Measurements from ENCODE around the gene KCTD1.

KCTD1 gene

DNA sequence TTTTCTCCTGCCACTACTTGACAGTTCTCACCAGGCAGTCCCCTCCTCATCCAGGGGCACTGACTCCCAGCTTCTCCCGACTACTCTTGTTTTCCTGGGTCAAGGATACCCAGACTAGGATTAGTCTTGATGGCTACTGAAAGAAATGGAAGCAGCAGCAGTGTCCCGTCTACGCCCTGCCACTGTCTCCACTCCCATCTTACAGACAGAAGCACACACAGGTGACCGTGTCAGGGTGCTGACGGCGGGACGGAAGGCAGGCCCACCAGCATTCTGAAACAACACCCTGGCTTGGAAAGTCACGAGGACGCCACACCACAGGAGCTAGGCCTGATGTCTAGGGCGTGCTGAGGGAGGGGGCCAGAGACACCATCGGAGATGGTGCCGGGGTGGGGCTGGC is 82.9 kb downstream of the KCTD1 start:
- TF ChIP-seq, protein P1, sequence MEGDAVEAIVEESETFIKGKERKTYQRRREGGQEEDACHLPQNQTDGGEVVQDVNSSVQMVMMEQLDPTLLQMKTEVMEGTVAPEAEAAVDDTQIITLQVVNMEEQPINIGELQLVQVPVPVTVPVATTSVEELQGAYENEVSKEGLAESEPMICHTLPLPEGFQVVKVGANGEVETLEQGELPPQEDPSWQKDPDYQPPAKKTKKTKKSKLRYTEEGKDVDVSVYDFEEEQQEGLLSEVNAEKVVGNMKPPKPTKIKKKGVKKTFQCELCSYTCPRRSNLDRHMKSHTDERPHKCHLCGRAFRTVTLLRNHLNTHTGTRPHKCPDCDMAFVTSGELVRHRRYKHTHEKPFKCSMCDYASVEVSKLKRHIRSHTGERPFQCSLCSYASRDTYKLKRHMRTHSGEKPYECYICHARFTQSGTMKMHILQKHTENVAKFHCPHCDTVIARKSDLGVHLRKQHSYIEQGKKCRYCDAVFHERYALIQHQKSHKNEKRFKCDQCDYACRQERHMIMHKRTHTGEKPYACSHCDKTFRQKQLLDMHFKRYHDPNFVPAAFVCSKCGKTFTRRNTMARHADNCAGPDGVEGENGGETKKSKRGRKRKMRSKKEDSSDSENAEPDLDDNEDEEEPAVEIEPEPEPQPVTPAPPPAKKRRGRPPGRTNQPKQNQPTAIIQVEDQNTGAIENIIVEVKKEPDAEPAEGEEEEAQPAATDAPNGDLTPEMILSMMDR (conservative IDR thresholded peaks at IDR 0.05; ENCODE audit: low read length): no peak
- TF ChIP-seq EZH2phosphoT487 (IDR thresholded peaks at IDR 0.05; ENCODE audit: borderline replicate concordance): no peak
- H3F3A ChIP-seq (ENCODE audit: low read depth): no peaks in the 10 kb centered on the region
- H3K36me3 ChIP-seq (ENCODE audit: insufficient read depth, low read length): no peaks in the 10 kb centered on the region
- no peak overlapping the region for H3K4me2 ChIP-seq (ENCODE audit: low read depth, low read length, poor library complexity, severe bottlenecking)
- H3K4me3 ChIP-seq (ENCODE audit: low read length, poor library complexity, severe bottlenecking): no peak overlapping the region
- H3K9ac ChIP-seq (ENCODE audit: low read depth, low read length, poor library complexity, severe bottlenecking): no peak overlapping the region
- H4K20me1 ChIP-seq (ENCODE audit: insufficient read depth, low read length, poor library complexity, severe bottlenecking): no peaks in the 10 kb centered on the region
- no peak overlapping the region for H2AFZ ChIP-seq (ENCODE audit: low read length)
- no peaks in the 10 kb centered on the region for H3K9me3 ChIP-seq (ENCODE audit: insufficient read depth, low read depth, low read length)
- no peaks in the 10 kb centered on the region for H3K4me1 ChIP-seq (ENCODE audit: insufficient read depth, low read length, poor library complexity, severe bottlenecking)
- no peaks in the 10 kb centered on the region for H3K79me2 ChIP-seq (ENCODE audit: insufficient read depth, low read length)
- no peaks in the 10 kb centered on the region for H3K27me3 ChIP-seq (ENCODE audit: insufficient read depth, low read length, poor library complexity, severe bottlenecking)
- no peaks in the 10 kb centered on the region for H3K9me2 ChIP-seq (replicated peaks; ENCODE audit: low read depth, low read length)

- Histone ChIP-seq H3K9me3 (ENCODE audit: insufficient read depth, low read depth, low read length) (no peaks in the 10 kb centered on the region), H4K20me1 (ENCODE audit: insufficient read depth, low read length, poor library complexity, severe bottlenecking) (no peaks in the 10 kb centered on the region), H3K9ac (ENCODE audit: low read depth, low read length, poor library complexity, severe bottlenecking) (no peak overlapping the region), H3K79me2 (ENCODE audit: insufficient read depth, low read length) (no peaks in the 10 kb centered on the region), H3K27me3 (ENCODE audit: insufficient read depth, low read length, poor library complexity, severe bottlenecking) (no peaks in the 10 kb centered on the region), H3K36me3 (ENCODE audit: insufficient read depth, low read length) (no peaks in the 10 kb centered on the region; the same call in 1 of the 2 replicates), H3K4me2 (ENCODE audit: low read depth, low read length, poor library complexity, severe bottlenecking) (no peak overlapping the region), H3K4me3 (ENCODE audit: low read length, poor library complexity, severe bottlenecking) (no peak overlapping the region), H3F3A (ENCODE audit: low read depth) (no peaks in the 10 kb centered on the region), H3K9me2 (replicated peaks; ENCODE audit: low read depth, low read length) (no peaks in the 10 kb centered on the region), H2AFZ (ENCODE audit: low read length) (no peak overlapping the region), H3K4me1 (ENCODE audit: insufficient read depth, low read length, poor library complexity, severe bottlenecking) (no peaks in the 10 kb centered on the region)
- TF ChIP-seq, protein P1 (conservative IDR thresholded peaks at IDR 0.05; ENCODE audit: low read length): no peak
- TF ChIP-seq EZH2phosphoT487 (IDR thresholded peaks at IDR 0.05; ENCODE audit: borderline replicate concordance): no peak
Measured at GRCh38 chr18:26464128-26465011, 84.0 kb downstream of the KCTD1 start.

DNA sequence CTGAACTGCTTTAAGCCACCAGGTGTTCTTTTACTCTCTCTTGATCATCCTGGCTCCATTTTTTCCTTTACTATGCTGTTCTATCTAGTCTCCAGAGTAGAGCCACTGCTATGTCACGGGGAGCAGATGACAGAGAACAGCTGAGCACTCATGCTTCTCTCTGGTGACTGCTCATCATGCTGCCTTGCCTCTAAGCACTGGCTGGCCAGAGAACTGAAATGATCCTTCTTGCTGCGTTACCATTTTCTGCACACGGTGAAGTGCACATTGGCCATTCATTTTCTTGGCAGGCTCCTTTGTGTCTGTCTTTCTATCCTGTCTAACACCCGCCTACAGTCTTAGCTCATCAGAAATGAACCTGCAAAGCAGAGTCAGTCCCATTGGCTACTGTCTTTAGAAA is 86.0 kb downstream of the KCTD1 start:
- H3K9me3 ChIP-seq (ENCODE audit: insufficient read depth, low read depth, low read length): no peaks in the 10 kb centered on the region
- H3K36me3 ChIP-seq (ENCODE audit: insufficient read depth, low read length): no peaks in the 10 kb centered on the region; the same call in 1 of the 2 replicates
- H3K9ac ChIP-seq (ENCODE audit: low read depth, low read length, poor library complexity, severe bottlenecking): no peak overlapping the region
- H4K20me1 ChIP-seq (ENCODE audit: insufficient read depth, low read length, poor library complexity, severe bottlenecking): no peaks in the 10 kb centered on the region
- H3K27me3 ChIP-seq (ENCODE audit: insufficient read depth, low read length, poor library complexity, severe bottlenecking): no peaks in the 10 kb centered on the region
- no peaks in the 10 kb centered on the region for H3K79me2 ChIP-seq (ENCODE audit: insufficient read depth, low read length)
- no peak overlapping the region for H3K4me3 ChIP-seq (ENCODE audit: low read length, poor library complexity, severe bottlenecking)
- no peak overlapping the region for H2AFZ ChIP-seq (ENCODE audit: low read length)
- H3K4me2 ChIP-seq (ENCODE audit: low read depth, low read length, poor library complexity, severe bottlenecking): no peak overlapping the region
- H3K4me1 ChIP-seq (ENCODE audit: insufficient read depth, low read length, poor library complexity, severe bottlenecking): peaks cover 16% of the 10 kb centered on the region
- H3F3A ChIP-seq (ENCODE audit: low read depth): no peaks in the 10 kb centered on the region
- no peaks in the 10 kb centered on the region for H3K9me2 ChIP-seq (replicated peaks; ENCODE audit: low read depth, low read length)
- TF ChIP-seq, protein P1 (conservative IDR thresholded peaks at IDR 0.05; ENCODE audit: low read length): no peak
- TF ChIP-seq EZH2phosphoT487 (IDR thresholded peaks at IDR 0.05; ENCODE audit: borderline replicate concordance): no peak
